ENCODE results near the gene CSK.

Gene CSK

GRCh38 chr15:74788042-74788682, 6.3 kb downstream of the CSK start:
- peak in 1 of 2 donors; percentile 33 for DNase-seq

- peak; percentile 63 for DNase-seq
These were observed 6.8 kb downstream of the CSK start for GRCh38 chr15:74788683-74789151.

GRCh38 chr15:74789171-74789631, 7.3 kb downstream of the CSK start:
- DNase-seq, result peak; percentile 48 to 53

- DNase-seq, result no peak
These were observed 7.8 kb downstream of the CSK start for GRCh38 chr15:74789741-74790079.

GRCh38 chr15:74790080-74790916, 8.4 kb downstream of the CSK start:
- peak in 1 of 2 donors; percentile 55 for DNase-seq

GRCh38 chr15:74791007-74791406, 9.1 kb downstream of the CSK start:
- DNase-seq, result no peak

GRCh38 chr15:74791667-74792066, 9.8 kb downstream of the CSK start:
- DNase-seq, result no peak

GRCh38 chr15:74792227-74793016, 10.5 kb downstream of the CSK start:
- no peak for DNase-seq

- peak; percentile 77 to 79 for DNase-seq
These were observed 11.5 kb downstream of the CSK start for GRCh38 chr15:74793135-74794028.

- DNase-seq, result no peak
These were observed 12.5 kb downstream of the CSK start for GRCh38 chr15:74794248-74794969.

- no peak for DNase-seq
These were observed 13.1 kb downstream of the CSK start for GRCh38 chr15:74794970-74795349.

GRCh38 chr15:74795966-74796625, 14.2 kb downstream of the CSK start:
- DNase-seq, result peak; percentile 31 to 42

- no peak for DNase-seq
These were observed 16.7 kb downstream of the CSK start for GRCh38 chr15:74798388-74799254.

GRCh38 chr15:74799255-74799855, 17.5 kb downstream of the CSK start:
- DNase-seq, result peak in 1 of 2 donors; percentile 51

GRCh38 chr15:74799856-74800558, 18.1 kb downstream of the CSK start:
- DNase-seq, result peak; percentile 91 to 92

- DNase-seq, result peak in 1 of 2 donors; percentile 42
These were observed 18.7 kb downstream of the CSK start for GRCh38 chr15:74800559-74801094.

- DNase-seq, result no peak
These were observed 19.6 kb downstream of the CSK start for GRCh38 chr15:74801311-74801997.

- no peak for DNase-seq
These were observed 20.4 kb downstream of the CSK start for GRCh38 chr15:74802290-74802689.

Measured in CD4-positive, alpha-beta T cell treated with Interleukin-1 beta for 1 hour (primary cell).